ENCODE data around the gene CCL22. TPM values are rescaled to one million over a fixed set of nuclear protein-coding genes. Genes with fewer than 3 reads are reported as not detected.
"Not testable (repeated sequence)": the region's sequence is repeated elsewhere in the genome, so short reads cannot be mapped to it uniquely, and the experiment has no call there.

Gene CCL22
- total and polyA plus RNA-seq, 4 experiments from 2014 or later = 0.26 TPM; not detected in 3

GRCh38 chr16:57396786-57397185, 38.2 kb downstream of the CCL22 start:
- H3K4me3 Mint-ChIP-seq = no peak overlapping the region

GRCh38 chr16:57397493-57397892, 38.9 kb downstream of the CCL22 start:
- POLR2A ChIA-PET (ENCODE audit: partially characterized antibody); H3K27me3 ChIP-seq (ENCODE audit: insufficient read depth, low read length); H3K9me3 Mint-ChIP-seq; H3K27ac Mint-ChIP-seq; DNase-seq; H3K27ac ChIP-seq (ENCODE audit: low read depth, low read length); H3K36me3 ChIP-seq (ENCODE audit: insufficient read depth, low read length); H3K36me3 Mint-ChIP-seq; H3K4me3 ChIP-seq (ENCODE audit: low read length in 2 of 2); H3K4me1 Mint-ChIP-seq; CTCF ChIA-PET (ENCODE audit: partially characterized antibody); H3K4me3 Mint-ChIP-seq; H3K4me1 ChIP-seq (ENCODE audit: insufficient read depth, low read length); H3K27me3 Mint-ChIP-seq; intact Hi-C loops (cut with micrococcal nuclease); H3K9me3 ChIP-seq (ENCODE audit: control insufficient read depth in 1 of 2, low read length in 2 of 2): not testable (repeated sequence)

More at GRCh38 chr16:57396786-57397185, 38.2 kb downstream of the CCL22 start:
- no peaks in the 10 kb centered on the region for H3K9me3 ChIP-seq (ENCODE audit: control insufficient read depth in 1 of 2, low read length in 2 of 2)
- H3K27ac Mint-ChIP-seq = no peak overlapping the region
- ChIA-PET POLR2A (ENCODE audit: partially characterized antibody) (no interaction called here), CTCF (ENCODE audit: partially characterized antibody) (no interaction called here)
- H3K27me3 Mint-ChIP-seq = peaks cover 2 to 3% of the 10 kb centered on the region in 2 donors
- H3K4me1 ChIP-seq (ENCODE audit: insufficient read depth, low read length) = no peaks in the 10 kb centered on the region
- H3K4me3 ChIP-seq (ENCODE audit: low read length in 2 of 2) = no peak overlapping the region
- no peaks in the 10 kb centered on the region for H3K9me3 Mint-ChIP-seq
- H3K27ac ChIP-seq (ENCODE audit: low read depth, low read length) = no peak overlapping the region
- no peaks in the 10 kb centered on the region for H3K27me3 ChIP-seq (ENCODE audit: insufficient read depth, low read length)
- no peaks in the 10 kb centered on the region for H3K36me3 Mint-ChIP-seq
- no peak for DNase-seq
- intact Hi-C loops (cut with micrococcal nuclease) = no loop called here
- no peaks in the 10 kb centered on the region for H3K36me3 ChIP-seq (ENCODE audit: insufficient read depth, low read length)
- no peaks in the 10 kb centered on the region for H3K4me1 Mint-ChIP-seq

- intact Hi-C loops (cut with micrococcal nuclease) = no loop called here
- Histone ChIP-seq H3K27me3 (ENCODE audit: insufficient read depth, low read length) (no peaks in the 10 kb centered on the region), H3K4me1 (ENCODE audit: insufficient read depth, low read length) (no peaks in the 10 kb centered on the region), H3K36me3 (ENCODE audit: insufficient read depth, low read length) (no peaks in the 10 kb centered on the region), H3K4me3 (ENCODE audit: low read length in 2 of 2) (no peak overlapping the region), H3K9me3 (ENCODE audit: control insufficient read depth in 1 of 2, low read length in 2 of 2) (no peaks in the 10 kb centered on the region), H3K27ac (ENCODE audit: low read depth, low read length) (no peak overlapping the region)
- ChIA-PET POLR2A (ENCODE audit: partially characterized antibody) (no interaction called here), CTCF (ENCODE audit: partially characterized antibody) (interaction anchor here (0.8 to 1.4 kb wide), 2 partner anchors 15 to 17 kb away, joined by 3 to 5 read pairs; no protein-coding TSS in a partner anchor)
- H3K36me3 Mint-ChIP-seq = no peaks in the 10 kb centered on the region
- DNase-seq = no peak
- H3K27me3 Mint-ChIP-seq = peaks cover 0 to 2% of the 10 kb centered on the region in 2 donors
- no peak overlapping the region for H3K4me3 Mint-ChIP-seq
- no peaks in the 10 kb centered on the region for H3K9me3 Mint-ChIP-seq
- H3K27ac Mint-ChIP-seq = no peak overlapping the region
- H3K4me1 Mint-ChIP-seq = no peaks in the 10 kb centered on the region
Measured at GRCh38 chr16:57401943-57402640, 43.5 kb downstream of the CCL22 start.

GRCh38 chr16:57403965-57404817, 45.6 kb downstream of the CCL22 start, which contains the start of gene CCL17:
CCL17 (plus strand) TSS chr16:57404767; CDS start chr16:57413933, 9,166 bp downstream.
- peaks cover 0 to 2% of the 10 kb centered on the region in 2 donors for H3K27me3 Mint-ChIP-seq
- Histone ChIP-seq H3K27ac (ENCODE audit: low read depth, low read length) (no peak within 1 kb of the TSS), H3K4me1 (ENCODE audit: insufficient read depth, low read length) (no peaks in the 10 kb centered on the region), H3K4me3 (ENCODE audit: low read length in 2 of 2) (no peak within 1 kb of the TSS), H3K27me3 (ENCODE audit: insufficient read depth, low read length) (no peaks in the 10 kb centered on the region), H3K36me3 (ENCODE audit: insufficient read depth, low read length) (no peaks in the 10 kb centered on the region), H3K9me3 (ENCODE audit: control insufficient read depth in 1 of 2, low read length in 2 of 2) (no peaks in the 10 kb centered on the region)
- POLR2A ChIA-PET (ENCODE audit: partially characterized antibody) = no interaction called here
- H3K4me1 Mint-ChIP-seq = no peaks in the 10 kb centered on the region
- CTCF ChIA-PET (ENCODE audit: partially characterized antibody) = interaction anchor here (0.9 to 1.9 kb wide), 3 partner anchors 9 to 15 kb away, joined by 3 to 9 read pairs (median 4); no protein-coding TSS in a partner anchor
- no peak for DNase-seq
- H3K9me3 Mint-ChIP-seq = no peaks in the 10 kb centered on the region
- intact Hi-C loops (cut with micrococcal nuclease) = no loop called here
- no peak within 1 kb of the TSS for H3K27ac Mint-ChIP-seq
- no peaks in the 10 kb centered on the region for H3K36me3 Mint-ChIP-seq
- H3K4me3 Mint-ChIP-seq = no peak within 1 kb of the TSS

GRCh38 chr16:57405097-57405496, 46.5 kb downstream of the CCL22 start:
- H3K4me3 ChIP-seq (ENCODE audit: low read length in 2 of 2) = no peak overlapping the region
- H3K4me1 ChIP-seq (ENCODE audit: insufficient read depth, low read length) = no peaks in the 10 kb centered on the region
- H3K27ac ChIP-seq (ENCODE audit: low read depth, low read length) = no peak overlapping the region
- no peak overlapping the region for H3K27ac Mint-ChIP-seq
- no peaks in the 10 kb centered on the region for H3K4me1 Mint-ChIP-seq
- no peaks in the 10 kb centered on the region for H3K9me3 Mint-ChIP-seq
- H3K36me3 Mint-ChIP-seq = no peaks in the 10 kb centered on the region
- no peaks in the 10 kb centered on the region for H3K27me3 ChIP-seq (ENCODE audit: insufficient read depth, low read length)
- ChIA-PET CTCF (ENCODE audit: partially characterized antibody) (interaction anchor here (0.9 to 1.9 kb wide), 3 partner anchors 10 to 14 kb away, joined by 3 to 9 read pairs (median 4); no protein-coding TSS in a partner anchor), POLR2A (ENCODE audit: partially characterized antibody) (no interaction called here)
- H3K9me3 ChIP-seq (ENCODE audit: control insufficient read depth in 1 of 2, low read length in 2 of 2) = no peaks in the 10 kb centered on the region
- H3K27me3 Mint-ChIP-seq = peaks cover 0 to 2% of the 10 kb centered on the region in 2 donors
- DNase-seq = no peak
- H3K4me3 Mint-ChIP-seq = no peak overlapping the region
- intact Hi-C loops (cut with micrococcal nuclease) = no loop called here
- no peaks in the 10 kb centered on the region for H3K36me3 ChIP-seq (ENCODE audit: insufficient read depth, low read length)

GRCh38 chr16:57406881-57407280, 48.3 kb downstream of the CCL22 start:
- Histone ChIP-seq H3K9me3 (ENCODE audit: control insufficient read depth in 1 of 2, low read length in 2 of 2) (no peaks in the 10 kb centered on the region), H3K27me3 (ENCODE audit: insufficient read depth, low read length) (no peaks in the 10 kb centered on the region), H3K4me1 (ENCODE audit: insufficient read depth, low read length) (no peaks in the 10 kb centered on the region), H3K27ac (ENCODE audit: low read depth, low read length) (no peak overlapping the region), H3K4me3 (ENCODE audit: low read length in 2 of 2) (no peak overlapping the region), H3K36me3 (ENCODE audit: insufficient read depth, low read length) (no peaks in the 10 kb centered on the region)
- no peaks in the 10 kb centered on the region for H3K36me3 Mint-ChIP-seq
- CTCF ChIA-PET (ENCODE audit: partially characterized antibody) = no interaction called here
- H3K9me3 Mint-ChIP-seq = no peaks in the 10 kb centered on the region
- H3K4me1 Mint-ChIP-seq = no peaks in the 10 kb centered on the region
- DNase-seq = no peak
- H3K27ac Mint-ChIP-seq = no peak overlapping the region
- intact Hi-C loops (cut with micrococcal nuclease) = no loop called here
- POLR2A ChIA-PET (ENCODE audit: partially characterized antibody) = no interaction called here
- H3K4me3 Mint-ChIP-seq = no peak overlapping the region
- peaks cover 0 to 2% of the 10 kb centered on the region in 2 donors for H3K27me3 Mint-ChIP-seq

DNA sequence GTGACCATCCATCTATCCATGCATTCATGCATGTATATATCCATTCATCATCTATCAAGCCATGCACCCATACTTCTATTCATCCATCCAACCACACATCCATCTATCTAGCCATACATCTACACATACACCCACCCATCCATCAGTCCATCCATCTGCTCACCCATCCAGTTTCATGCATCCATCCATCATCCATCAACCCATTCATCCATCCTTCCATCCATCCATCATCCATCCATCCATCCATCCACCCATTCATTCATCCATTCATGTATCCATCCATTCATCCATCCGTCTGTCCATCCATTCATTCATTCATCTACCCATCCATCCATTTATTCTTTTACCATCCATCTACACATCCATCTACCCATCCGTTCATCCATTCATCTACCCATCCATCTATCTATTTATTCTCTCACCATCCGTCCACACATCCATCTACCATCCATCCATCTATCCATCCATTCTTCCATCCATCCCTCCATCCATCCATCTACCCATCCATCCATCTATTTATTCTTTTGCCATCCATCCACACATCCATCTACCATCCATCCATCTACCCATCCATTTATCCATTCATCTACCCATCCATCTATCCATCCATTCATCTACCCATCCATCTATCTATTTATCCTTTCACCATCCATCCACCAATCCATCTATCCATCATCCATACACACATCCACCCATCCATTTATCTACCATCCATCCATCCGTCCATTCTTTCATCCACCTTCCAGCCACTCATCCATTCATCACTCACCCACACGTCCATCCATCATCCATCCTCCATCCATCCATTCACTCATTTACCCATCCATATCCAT, 49.2 kb downstream of the CCL22 start:
- H3K36me3 Mint-ChIP-seq = no peaks in the 10 kb centered on the region
- no peak overlapping the region for H3K27ac Mint-ChIP-seq
- intact Hi-C loops (cut with micrococcal nuclease) = no loop called here
- Histone ChIP-seq H3K9me3 (ENCODE audit: control insufficient read depth in 1 of 2, low read length in 2 of 2) (no peaks in the 10 kb centered on the region), H3K4me3 (ENCODE audit: low read length in 2 of 2) (no peak overlapping the region), H3K27ac (ENCODE audit: low read depth, low read length) (no peak overlapping the region), H3K27me3 (ENCODE audit: insufficient read depth, low read length) (no peaks in the 10 kb centered on the region), H3K36me3 (ENCODE audit: insufficient read depth, low read length) (no peaks in the 10 kb centered on the region), H3K4me1 (ENCODE audit: insufficient read depth, low read length) (no peaks in the 10 kb centered on the region)
- no peaks in the 10 kb centered on the region for H3K4me1 Mint-ChIP-seq
- peaks cover 0 to 2% of the 10 kb centered on the region in 2 donors for H3K27me3 Mint-ChIP-seq
- H3K4me3 Mint-ChIP-seq = no peak overlapping the region
- CTCF ChIA-PET (ENCODE audit: partially characterized antibody) = no interaction called here
- no peaks in the 10 kb centered on the region for H3K9me3 Mint-ChIP-seq
- POLR2A ChIA-PET (ENCODE audit: partially characterized antibody) = no interaction called here
- no peak for DNase-seq

All from CD4-positive, alpha-beta memory T cell (primary cell).